B cell (primary cell): ENCODE data around the gene ETNPPL. TPM values are rescaled to one million over a fixed set of nuclear protein-coding genes. Genes with fewer than 3 reads are reported as not detected.

ENCODE experiments used
- ATAC-seq: fragments of 200-7000 bp; cut with Tn5 transposase; one replicate; pipeline ENCODE4 v1.10.0; 2021; ENCODE audit warnings: low read depth, mild to moderate bottlenecking, moderate number of reproducible peaks, moderate library complexity
- CTCF ChIA-PET: fragments of 350-600 bp; sonication (Branson Sonifier 250); formaldehyde crosslinking; loops from one replicate; lab custom pipeline; 2021; ENCODE audit warnings: antibody characterized with exemption, inconsistent platforms; lab: Charles Lee
- POLR2A ChIA-PET: fragments of 350-600 bp; sonication (Branson Sonifier 250); formaldehyde crosslinking; loops from one replicate; lab custom pipeline; 2021; ENCODE audit warnings: antibody characterized with exemption; lab: Charles Lee
- DNase-seq: peaks from one replicate; pipeline ENCODE4 v3.0.0; 2013
- H2AFZ ChIP-seq: 2 replicates; pipeline ENCODE4 v1.6.1; 2012; ENCODE audit warnings: mild to moderate bottlenecking, low read depth, low read length; ENCODE audit not compliant: insufficient read depth, poor library complexity, severe bottlenecking
- H3K27ac ChIP-seq, 2 donors: 1 replicate in 1 of 2; 2 replicates in 1 of 2; pipeline ENCODE4 v1.5.1; 2012 to 2013; ENCODE audit warnings: low read length in 2 of 2, mild to moderate bottlenecking in 2 of 2, moderate library complexity in 1 of 2
- H3K27me3 ChIP-seq, 4 experiments: fragments of 200-600 bp in 1 of 4; sonication (generic) in 1 of 4; replicated peaks in 1 of 4; 1 replicate in 2 of 4; 2 replicates in 2 of 4; pipeline versions ENCODE4 v1.6.1 to v1.7.0; 2013 to 2016; ENCODE audit warnings: low read length in 3 of 4, mild to moderate bottlenecking in 2 of 4, mixed read lengths in 1 of 4, moderate library complexity in 1 of 4; ENCODE audit not compliant: insufficient read depth in 4 of 4, control insufficient read depth in 3 of 4; ENCODE audit errors: control extremely low read depth in 1 of 4
- H3K36me3 ChIP-seq, 2 experiments: replicated peaks in 1 of 2; 1 replicate in 1 of 2; 2 replicates in 1 of 2; pipeline versions ENCODE4 v1.6.1 to v1.7.1; 2013; ENCODE audit warnings: low read length in 1 of 2; ENCODE audit not compliant: insufficient read depth in 2 of 2, control insufficient read depth in 1 of 2; ENCODE audit errors: control extremely low read depth in 1 of 2, extremely low read depth in 1 of 2
- H3K4me1 ChIP-seq, 2 donors: fragments of 200-600 bp in 1 of 2; sonication (generic) in 1 of 2; 1 replicate in 1 of 2; 2 replicates in 1 of 2; pipeline versions ENCODE4 v1.5.1 to v1.6.1; 2013 to 2017; ENCODE audit warnings: low read length in 2 of 2; ENCODE audit not compliant: control insufficient read depth in 2 of 2, insufficient read depth in 2 of 2
- H3K4me2 ChIP-seq: replicated peaks from 2 replicates; pipeline ENCODE3; 2012; ENCODE audit warnings: mild to moderate bottlenecking, low read depth, low read length; ENCODE audit not compliant: poor library complexity, severe bottlenecking
- H3K4me3 ChIP-seq, 5 experiments: fragments of 200-600 bp in 1 of 5; sonication (generic) in 1 of 5; 1 replicate in 3 of 5; 2 replicates in 2 of 5; pipeline versions ENCODE4 v1.5.1 to v1.7.0; 2011 to 2016; ENCODE audit warnings: low read length in 4 of 5, mild to moderate bottlenecking in 4 of 5, low read depth in 2 of 5, control low read depth in 1 of 5, moderate library complexity in 1 of 5; ENCODE audit not compliant: insufficient read depth in 1 of 5; ENCODE audit errors: control extremely low read depth in 1 of 5, extremely low read depth in 1 of 5
- H3K79me2 ChIP-seq: fragments of 200-600 bp; sonication (generic); one replicate; pipeline ENCODE4 v1.6.0; 2016; ENCODE audit warnings: low read length; ENCODE audit not compliant: control insufficient read depth, insufficient read depth
- H3K9ac ChIP-seq: fragments of 200-600 bp; sonication (generic); 2 replicates; pipeline ENCODE4 v1.6.1; 2017; ENCODE audit warnings: mild to moderate bottlenecking, low read length, moderate library complexity
- H3K9me3 ChIP-seq, 3 donors: one replicate each; pipeline versions ENCODE4 v1.6.1 to v1.7.1; 2013; ENCODE audit warnings: low read length in 2 of 3; ENCODE audit not compliant: control insufficient read depth in 2 of 3, insufficient read depth in 1 of 3; ENCODE audit errors: control extremely low read depth in 1 of 3
- H4K20me1 ChIP-seq: 2 replicates; pipeline ENCODE4 v1.6.0; 2012; ENCODE audit warnings: mild to moderate bottlenecking, low read length; ENCODE audit not compliant: insufficient read depth, control insufficient read depth, poor library complexity, severe bottlenecking
- H3K27ac Mint-ChIP-seq: one replicate; pipeline ENCODE4 v1.8.0; 2021; ENCODE audit warnings: mixed read lengths
- H3K27me3 Mint-ChIP-seq: one replicate; pipeline ENCODE4 v1.8.0; 2021; ENCODE audit warnings: mixed read lengths
- H3K4me1 Mint-ChIP-seq: one replicate; pipeline ENCODE4 v1.8.0; 2021; ENCODE audit warnings: mixed read lengths
- H3K4me3 Mint-ChIP-seq: one replicate; pipeline ENCODE4 v1.8.0; 2021; ENCODE audit warnings: mixed read lengths
- H3K9me3 Mint-ChIP-seq: one replicate; pipeline ENCODE4 v1.8.0; 2022; ENCODE audit warnings: mixed read lengths; ENCODE audit not compliant: insufficient read depth
- CTCF ChIP-seq: fragments of 200-600 bp; IDR thresholded peaks from one replicate; pipeline ENCODE4 v1.8.0; 2022; ENCODE audit warnings: antibody characterized with exemption, mild to moderate bottlenecking
- EZH2 ChIP-seq: IDR thresholded peaks from 2 replicates; pipeline ENCODE4 v1.6.1; 2012; ENCODE audit warnings: borderline replicate concordance, low read depth, mild to moderate bottlenecking, moderate library complexity, low read length; ENCODE audit not compliant: insufficient read depth, poor library complexity, severe bottlenecking
- WGBS: methylation state at CpG from one replicate; pipeline ENCODE4 v1.1.5; 2013; ENCODE audit warnings: missing lambda C conversion rate; ENCODE audit not compliant: insufficient coverage; 5-methylcytosine and 5-hydroxymethylcytosine counted together
- intact Hi-C: fragments of 100-400 bp; cut with micrococcal nuclease; formaldehyde crosslinking; loops from one replicate; pipeline ENCODE4 v1.10.0; 2022
- polyA plus RNA-seq: library from polyadenylated mRNA; depleted of rRNA; stranded (reverse); fragments of >200 nt; gene quantifications from 2 replicates; pipeline ENCODE4 v1.2.3, GENCODE V29; 2012
- total RNA-seq, 2 donors: library from RNA; stranded (reverse); fragments of 120-200 nt in 1 of 2; gene quantifications; 1 replicate in 1 of 2; 2 replicates in 1 of 2; pipeline versions ENCODE4 v1.2.3 to v1.2.4, GENCODE V29; 2013 to 2022

The ETNPPL gene
- total and polyA plus RNA-seq, 2 donors (not counting 1 experiment from before 2014, with no cell fraction given) = not detected

- no peak overlapping the region for H3K27ac ChIP-seq
- no peak overlapping the region for H3K9ac ChIP-seq
- Mint-ChIP-seq H3K4me1 (no peaks in the 10 kb centered on the region), H3K27ac (no peak overlapping the region), H3K4me3 (no peak overlapping the region), H3K27me3 (peaks cover 12% of the 10 kb centered on the region), H3K9me3 (no peaks in the 10 kb centered on the region)
- no peak for DNase-seq
- ChIA-PET CTCF (no interaction called here), POLR2A (no interaction called here)
- intact Hi-C loops = no loop called here
- no peak for TF ChIP-seq EZH2
- TF ChIP-seq CTCF = no peak
- H3K27me3 ChIP-seq = no peaks in the 10 kb centered on the region
- H3K36me3 ChIP-seq = no peaks in the 10 kb centered on the region
- H3K9me3 ChIP-seq = no peaks in the 10 kb centered on the region
- WGBS = 61% methylated on average over 4 of the region's 4 CpGs
- H3K4me3 ChIP-seq = no peak overlapping the region
- no peak overlapping the region for H2AFZ ChIP-seq
- no peak overlapping the region for H3K4me2 ChIP-seq
- no peaks in the 10 kb centered on the region for H3K4me1 ChIP-seq
- no peak for ATAC-seq
- H4K20me1 ChIP-seq = no peaks in the 10 kb centered on the region
- no peaks in the 10 kb centered on the region for H3K79me2 ChIP-seq
These were observed 56.6 kb downstream of the ETNPPL start for GRCh38 chr4:108706289-108706688.

- no peak overlapping the region for H3K9ac ChIP-seq
- DNase-seq = no peak
- H3K27ac ChIP-seq = no peak overlapping the region
- no peak overlapping the region for H3K4me3 ChIP-seq
- ATAC-seq = no peak
- CTCF ChIA-PET = no interaction called here
- no peaks in the 10 kb centered on the region for H4K20me1 ChIP-seq
- no peaks in the 10 kb centered on the region for H3K4me1 ChIP-seq
- POLR2A ChIA-PET = no interaction called here
- no peak overlapping the region for H2AFZ ChIP-seq
- no peaks in the 10 kb centered on the region for H3K36me3 ChIP-seq
- WGBS = 92% methylated on average over 2 of the region's 2 CpGs
- intact Hi-C loops = no loop called here
- no peaks in the 10 kb centered on the region for H3K9me3 ChIP-seq
- H3K27ac Mint-ChIP-seq = no peak overlapping the region
- no peaks in the 10 kb centered on the region for H3K79me2 ChIP-seq
- peaks cover 12% of the 10 kb centered on the region for H3K27me3 Mint-ChIP-seq
- no peaks in the 10 kb centered on the region for H3K27me3 ChIP-seq
- no peak overlapping the region for H3K4me3 Mint-ChIP-seq
- no peak overlapping the region for H3K4me2 ChIP-seq
- no peaks in the 10 kb centered on the region for H3K4me1 Mint-ChIP-seq
- no peak for TF ChIP-seq CTCF
- no peak for TF ChIP-seq EZH2
- no peaks in the 10 kb centered on the region for H3K9me3 Mint-ChIP-seq
These were observed 58.9 kb downstream of the ETNPPL start for GRCh38 chr4:108703966-108704365.
